ENCODE measurements around the gene SERBP1. TPM values are rescaled to one million over a fixed set of nuclear protein-coding genes. Genes with fewer than 3 reads are reported as not detected.
A peak's percentile ranks its signal among the peaks of the same experiment; 100 is the strongest.
"Not testable (repeated sequence)": the region's sequence is repeated elsewhere in the genome, so short reads cannot be mapped to it uniquely, and the experiment has no call there.

SERBP1 gene
- total RNA-seq: 77.0 TPM

- DNase-seq (ENCODE audit: low spot score) (peak; percentile 98), ATAC-seq (peak; percentile 93)
Measured at GRCh38 chr1:67430358-67431155, at the start of gene SERBP1. Gene SERBP1, minus strand, starts transcription at chr1:67430402. Its CDS starts 102 bp downstream, at chr1:67430300.

- DNase-seq (ENCODE audit: low spot score) (no peak), ATAC-seq (peak; percentile 76)
Measured at GRCh38 chr1:67479146-67479891, 49.1 kb upstream of the SERBP1 start.

- no peak for ATAC-seq
- no peak for DNase-seq (ENCODE audit: low spot score)
Measured at GRCh38 chr1:67476906-67477305, 46.7 kb upstream of the SERBP1 start.

- no peak for DNase-seq (ENCODE audit: low spot score)
- ATAC-seq: no peak
Measured at GRCh38 chr1:67476006-67476482, 45.8 kb upstream of the SERBP1 start.

- ATAC-seq (no peak), DNase-seq (ENCODE audit: low spot score) (no peak)
Measured at GRCh38 chr1:67472056-67472455, 41.9 kb upstream of the SERBP1 start.

- DNase-seq (ENCODE audit: low spot score) (no peak), ATAC-seq (no peak)
Measured at GRCh38 chr1:67469431-67469830, 39.2 kb upstream of the SERBP1 start.

- ATAC-seq (no peak), DNase-seq (ENCODE audit: low spot score) (no peak)
Measured at GRCh38 chr1:67468066-67468718, 38.0 kb upstream of the SERBP1 start.

- ATAC-seq: no peak
Measured at GRCh38 chr1:67465375-67465774, 35.2 kb upstream of the SERBP1 start.

GRCh38 chr1:67464746-67465145 lies 34.5 kb upstream of the SERBP1 start:
- ATAC-seq: no peak
- DNase-seq (ENCODE audit: low spot score): no peak

More at GRCh38 chr1:67465375-67465774, 35.2 kb upstream of the SERBP1 start:
- DNase-seq (ENCODE audit: low spot score): no peak

GRCh38 chr1:67464058-67464457 lies 33.9 kb upstream of the SERBP1 start:
- no peak for DNase-seq (ENCODE audit: low spot score)
- no peak for ATAC-seq

GRCh38 chr1:67463298-67463955 lies 33.2 kb upstream of the SERBP1 start:
- DNase-seq (ENCODE audit: low spot score): no peak
- no peak for ATAC-seq

GRCh38 chr1:67460676-67461500 lies 30.7 kb upstream of the SERBP1 start:
- DNase-seq (ENCODE audit: low spot score): no peak
- ATAC-seq: no peak

GRCh38 chr1:67459068-67459467 lies 28.9 kb upstream of the SERBP1 start:
- ATAC-seq: no peak
- no peak for DNase-seq (ENCODE audit: low spot score)

GRCh38 chr1:67458663-67459062 lies 28.5 kb upstream of the SERBP1 start:
- ATAC-seq (no peak), DNase-seq (ENCODE audit: low spot score) (no peak)

GRCh38 chr1:67457247-67457646 lies 27.0 kb upstream of the SERBP1 start:
- DNase-seq (ENCODE audit: low spot score) (no peak), ATAC-seq (peak; percentile 80)

- no peak for DNase-seq (ENCODE audit: low spot score)
- ATAC-seq: no peak
Measured at GRCh38 chr1:67451815-67452214, 21.6 kb upstream of the SERBP1 start.

- DNase-seq (ENCODE audit: low spot score) (no peak), ATAC-seq (no peak)
Measured at GRCh38 chr1:67451356-67451755, 21.2 kb upstream of the SERBP1 start.

GRCh38 chr1:67446893-67447292 lies 16.7 kb upstream of the SERBP1 start:
- DNase-seq (ENCODE audit: low spot score): no peak
- no peak for ATAC-seq

GRCh38 chr1:67446014-67446413 lies 15.8 kb upstream of the SERBP1 start:
- DNase-seq (ENCODE audit: low spot score); ATAC-seq: not testable (repeated sequence)

- DNase-seq (ENCODE audit: low spot score) (no peak), ATAC-seq (no peak)
Measured at GRCh38 chr1:67441739-67442281, 11.6 kb upstream of the SERBP1 start.

All from left lobe of liver (tissue), 2 donors.